GM23248 (cell line): ENCODE results near the gene CELSR1. TPM values are rescaled to one million over a fixed set of nuclear protein-coding genes. Genes with fewer than 3 reads are reported as not detected.

ENCODE experiments used
- DNase-seq: peaks from one replicate; pipeline ENCODE4 v3.0.0-alpha.2; 2015
- H2AFZ ChIP-seq: fragments of 200-600 bp; sonication (generic); 2 replicates; pipeline ENCODE4 v1.6.1; 2016; ENCODE audit warnings: antibody characterized with exemption
- H3F3A ChIP-seq: fragments of 200-600 bp; sonication (generic); 2 replicates; pipeline ENCODE4 v1.6.1; 2016; ENCODE audit warnings: mild to moderate bottlenecking, antibody characterized with exemption, mixed run types; ENCODE audit not compliant: insufficient read depth
- H3K27ac ChIP-seq: fragments of 200-600 bp; sonication (generic); 2 replicates; pipeline ENCODE4 v1.5.1; 2016; ENCODE audit warnings: mild to moderate bottlenecking
- H3K27me3 ChIP-seq: fragments of 200-600 bp; sonication (generic); replicated peaks from 2 replicates; pipeline ENCODE4 v1.6.1; 2016; ENCODE audit warnings: mild to moderate bottlenecking; ENCODE audit not compliant: insufficient read depth
- H3K36me3 ChIP-seq: fragments of 200-600 bp; sonication (generic); 2 replicates; pipeline ENCODE4 v1.6.1; 2016; ENCODE audit warnings: low read depth, mild to moderate bottlenecking
- H3K4me1 ChIP-seq: fragments of 200-600 bp; sonication (generic); 2 replicates; pipeline ENCODE4 v1.6.1; 2016; ENCODE audit warnings: mild to moderate bottlenecking; ENCODE audit not compliant: insufficient read depth
- H3K4me2 ChIP-seq: fragments of 200-600 bp; sonication (generic); one replicate; pipeline ENCODE4 v1.6.1; 2016; ENCODE audit warnings: mild to moderate bottlenecking; ENCODE audit not compliant: unreplicated experiment
- H3K4me3 ChIP-seq: fragments of 200-600 bp; sonication (generic); 2 replicates; pipeline ENCODE4 v1.5.1; 2016; ENCODE audit warnings: mild to moderate bottlenecking
- H3K79me2 ChIP-seq: fragments of 200-600 bp; sonication (generic); 2 replicates; pipeline ENCODE4 v1.6.1; 2016; ENCODE audit warnings: mild to moderate bottlenecking; ENCODE audit not compliant: insufficient read depth
- H3K9ac ChIP-seq: fragments of 200-600 bp; sonication (generic); 2 replicates; pipeline ENCODE4 v1.6.1; 2016; ENCODE audit warnings: mild to moderate bottlenecking
- H3K9me2 ChIP-seq: fragments of 200-600 bp; sonication (generic); 2 replicates; pipeline ENCODE4 v1.6.1; 2016; ENCODE audit warnings: mixed run types, mild to moderate bottlenecking, moderate library complexity; ENCODE audit not compliant: insufficient read depth
- H3K9me3 ChIP-seq: fragments of 200-600 bp; sonication (generic); one replicate; pipeline ENCODE4 v1.6.1; 2017; ENCODE audit warnings: low read depth
- H4K20me1 ChIP-seq: fragments of 200-600 bp; sonication (generic); 2 replicates; pipeline ENCODE4 v1.6.0; 2016; ENCODE audit not compliant: insufficient read depth
- EZH2 ChIP-seq: fragments of 200-600 bp; sonication (generic); IDR thresholded peaks from 2 replicates; pipeline ENCODE4 v1.6.1; 2018; ENCODE audit warnings: antibody characterized with exemption, mild to moderate bottlenecking; ENCODE audit not compliant: insufficient read depth, poor library complexity, severe bottlenecking
- EZH2phosphoT487 ChIP-seq: fragments of 200-600 bp; sonication (generic); IDR thresholded peaks from 2 replicates; pipeline ENCODE4 v1.6.1; 2018; ENCODE audit warnings: antibody characterized with exemption, moderate library complexity, mild to moderate bottlenecking, low read depth; ENCODE audit not compliant: insufficient read depth
- WGBS, 2 experiments: methylation state at CpG; one replicate each; pipeline ENCODE4 v1.1.6; 2015 to 2017; ENCODE audit warnings: low lambda C conversion rate in 2 of 2, low coverage in 1 of 2; ENCODE audit errors: missing lambda C conversion rate in 2 of 2; 5-methylcytosine and 5-hydroxymethylcytosine counted together
- in situ Hi-C: fragments of 300-500 bp; cut with MboI; formaldehyde crosslinking; loops from 2 replicates; pipeline ENCODE4 v1.15.0; 2020
- polyA plus RNA-seq: library from polyadenylated mRNA; unstranded; fragments of >200 nt; fragmentation: Nextera tagmentation; extraction: Ambion mirVana; gene quantifications from 2 replicates; pipeline ENCODE4 v1.2.1, GENCODE V29; 2016
- total RNA-seq: library from RNA; depleted of rRNA; stranded (reverse); fragments of >200 nt; shearing (Covaris generic); gene quantifications from 2 replicates; pipeline ENCODE4 v1.2.3, GENCODE V29; 2014

CELSR1 gene
- total and polyA plus RNA-seq, 2 experiments from 2014 or later, result 0.23 to 0.54 TPM

- Histone ChIP-seq H3K27me3 (peaks cover 23% of the 10 kb centered on the region), H3K9ac (no peak overlapping the region), H3K4me3 (no peak overlapping the region), H3K79me2 (no peaks in the 10 kb centered on the region), H3K27ac (no peak overlapping the region), H2AFZ (no peak overlapping the region), H3K4me2 (no peak overlapping the region), H3K9me3 (no peaks in the 10 kb centered on the region), H3F3A (peaks cover 3% of the 10 kb centered on the region; the same call in 1 of the 2 replicates), H4K20me1 (no peaks in the 10 kb centered on the region), H3K4me1 (peaks cover 5% of the 10 kb centered on the region; the same call in 1 of the 2 replicates), H3K36me3 (no peaks in the 10 kb centered on the region), H3K9me2 (no peaks in the 10 kb centered on the region)
- 78 to 82% methylated on average over 27 of the region's 27 CpGs for WGBS, 2 experiments
- no peak for DNase-seq
- TF ChIP-seq EZH2 (no peak), EZH2phosphoT487 (no peak)
- in situ Hi-C loops, result no loop called here
Observed at GRCh38 chr22:46419754-46420571, 117.5 kb downstream of the CELSR1 start.

GRCh38 chr22:46418827-46419226 is 118.6 kb downstream of the CELSR1 start:
- WGBS, 2 experiments, result 44 to 50% methylated on average over 11 of the region's 11 CpGs
- peaks cover 29% of the 10 kb centered on the region for H3K27me3 ChIP-seq
- TF ChIP-seq EZH2 (no peak), EZH2phosphoT487 (no peak)
- peaks cover 5% of the 10 kb centered on the region; the same call in 1 of the 2 replicates for H3K4me1 ChIP-seq
- H4K20me1 ChIP-seq, result no peaks in the 10 kb centered on the region
- H3K4me3 ChIP-seq, result no peak overlapping the region
- H3K4me2 ChIP-seq, result no peak overlapping the region
- DNase-seq, result no peak
- H3K9me3 ChIP-seq, result no peaks in the 10 kb centered on the region
- in situ Hi-C loops, result no loop called here
- no peak overlapping the region for H3K27ac ChIP-seq
- no peak overlapping the region for H2AFZ ChIP-seq
- no peaks in the 10 kb centered on the region for H3K36me3 ChIP-seq
- no peaks in the 10 kb centered on the region for H3K79me2 ChIP-seq
- H3K9me2 ChIP-seq, result no peaks in the 10 kb centered on the region
- H3F3A ChIP-seq, result no peaks in the 10 kb centered on the region
- no peak overlapping the region for H3K9ac ChIP-seq

- Histone ChIP-seq H3K27me3 (peaks cover 40% of the 10 kb centered on the region), H2AFZ (no peak overlapping the region), H3K79me2 (no peaks in the 10 kb centered on the region), H3K9ac (no peak overlapping the region), H3F3A (no peaks in the 10 kb centered on the region), H3K27ac (no peak overlapping the region), H3K4me2 (no peak overlapping the region), H3K4me1 (peaks cover 5% of the 10 kb centered on the region; the same call in 1 of the 2 replicates), H3K4me3 (no peak overlapping the region), H3K9me3 (no peaks in the 10 kb centered on the region), H3K9me2 (no peaks in the 10 kb centered on the region), H3K36me3 (no peaks in the 10 kb centered on the region), H4K20me1 (no peaks in the 10 kb centered on the region)
- TF ChIP-seq EZH2, result no peak
- no peak for TF ChIP-seq EZH2phosphoT487
- DNase-seq, result no peak
- 40 to 43% methylated on average over 7 of the region's 7 CpGs for WGBS, 2 experiments
- in situ Hi-C loops, result no loop called here
Observed at GRCh38 chr22:46417769-46418168, 119.7 kb downstream of the CELSR1 start.

- in situ Hi-C loops, result no loop called here
- H3K36me3 ChIP-seq, result no peaks in the 10 kb centered on the region
- WGBS, 2 experiments, result 28 to 30% methylated on average over 23 of the region's 24 CpGs
- H3K27me3 ChIP-seq, result peaks cover 46% of the 10 kb centered on the region
- no peaks in the 10 kb centered on the region for H4K20me1 ChIP-seq
- H3K9me3 ChIP-seq, result no peaks in the 10 kb centered on the region
- no peak overlapping the region for H3K4me3 ChIP-seq
- TF ChIP-seq EZH2 (no peak), EZH2phosphoT487 (no peak)
- no peak overlapping the region for H3K4me2 ChIP-seq
- peaks cover 5% of the 10 kb centered on the region; the same call in 1 of the 2 replicates for H3K4me1 ChIP-seq
- H3K9me2 ChIP-seq, result no peaks in the 10 kb centered on the region
- no peak for DNase-seq
- no peaks in the 10 kb centered on the region for H3K79me2 ChIP-seq
- H3K9ac ChIP-seq, result no peak overlapping the region
- no peaks in the 10 kb centered on the region for H3F3A ChIP-seq
- H2AFZ ChIP-seq, result no peak overlapping the region
- H3K27ac ChIP-seq, result no peak overlapping the region
Observed at GRCh38 chr22:46416891-46417580, 120.4 kb downstream of the CELSR1 start.
